ENCODE measurements around the gene LTBP4. TPM values are rescaled to one million over a fixed set of nuclear protein-coding genes. Genes with fewer than 3 reads are reported as not detected.
A peak's percentile ranks its signal among the peaks of the same experiment; 100 is the strongest.

Gene LTBP4
- total and polyA plus RNA-seq, 10 donors = 26.5 to 197 (median 148) TPM

GRCh38 chr19:40658031-40658430 lies 56.9 kb downstream of the LTBP4 start:
- TF ChIP-seq POLR2AphosphoS5 (IDR thresholded peaks at IDR 0.05) (no peak), POLR2A (IDR thresholded peaks at IDR 0.05) (no peak), CTCF (IDR thresholded peaks at IDR 0.05 in 8 of 11, conservative IDR thresholded peaks at IDR 0.05 in 3 of 11) (no peak)
- no peak for DNase-seq
- Histone ChIP-seq H3K4me3 (no peak overlapping the region), H3K27ac (no peak overlapping the region), H3K36me3 (no peaks in the 10 kb centered on the region), H3K4me1 (peaks cover 0 to 11% (median 7%) of the 10 kb centered on the region in 6 donors), H3K9me3 (no peaks in the 10 kb centered on the region), H3K27me3 (replicated peaks in 1 of 7) (no peaks in the 10 kb centered on the region)
- intact Hi-C loops (cut with DNase I; ENCODE audit: low total_unique reads) = no loop called here
- WGBS, 5 donors = 87 to 96% (median 95%) methylated on average over 8 of the region's 8 CpGs

- Histone ChIP-seq H3K9me3 (no peaks in the 10 kb centered on the region), H3K27ac (no peak overlapping the region), H3K4me1 (peaks cover 0 to 22% (median 15%) of the 10 kb centered on the region in 6 donors), H3K27me3 (replicated peaks in 1 of 7) (no peaks in the 10 kb centered on the region), H3K4me3 (no peak overlapping the region), H3K36me3 (no peaks in the 10 kb centered on the region)
- intact Hi-C loops (cut with DNase I; ENCODE audit: low total_unique reads) = no loop called here
- DNase-seq = no peak
- 85 to 92% (median 86%) methylated on average over 5 of the region's 5 CpGs for WGBS, 5 donors
- TF ChIP-seq POLR2A (IDR thresholded peaks at IDR 0.05) = no peak
- no peak for TF ChIP-seq CTCF (IDR thresholded peaks at IDR 0.05 in 8 of 11, conservative IDR thresholded peaks at IDR 0.05 in 3 of 11)
- no peak for TF ChIP-seq POLR2AphosphoS5 (IDR thresholded peaks at IDR 0.05)
Observed at GRCh38 chr19:40659116-40659515, 57.9 kb downstream of the LTBP4 start.

- intact Hi-C loops (cut with DNase I; ENCODE audit: low total_unique reads) = no loop called here
- no peak overlapping the region for H3K27ac ChIP-seq
- no peak for TF ChIP-seq CTCF (IDR thresholded peaks at IDR 0.05 in 8 of 11, conservative IDR thresholded peaks at IDR 0.05 in 3 of 11)
- TF ChIP-seq POLR2A (IDR thresholded peaks at IDR 0.05) = no peak
- no peak for TF ChIP-seq POLR2AphosphoS5 (IDR thresholded peaks at IDR 0.05)
- no peaks in the 10 kb centered on the region for H3K9me3 ChIP-seq
- 80 to 90% (median 87%) methylated on average over 11 of the region's 11 CpGs for WGBS, 5 donors
- no peak overlapping the region for H3K4me3 ChIP-seq
- peaks cover 0 to 23% (median 15%) of the 10 kb centered on the region in 6 donors for H3K4me1 ChIP-seq
- H3K36me3 ChIP-seq = no peaks in the 10 kb centered on the region
- DNase-seq = no peak
- no peaks in the 10 kb centered on the region for H3K27me3 ChIP-seq (replicated peaks in 1 of 7)
Observed at GRCh38 chr19:40659566-40659965, 58.4 kb downstream of the LTBP4 start.

GRCh38 chr19:40661616-40662015 lies 60.4 kb downstream of the LTBP4 start:
- DNase-seq = no peak
- Histone ChIP-seq H3K27ac (peak overlapping the region in 1 of 8 donors; percentile 90), H3K4me3 (no peak overlapping the region), H3K36me3 (peaks cover 0 to under 1% (median 0%) of the 10 kb centered on the region in 6 donors), H3K27me3 (replicated peaks in 1 of 7) (no peaks in the 10 kb centered on the region), H3K9me3 (no peaks in the 10 kb centered on the region), H3K4me1 (peaks cover 0 to 23% (median 15%) of the 10 kb centered on the region in 6 donors)
- TF ChIP-seq POLR2A (IDR thresholded peaks at IDR 0.05) (no peak), POLR2AphosphoS5 (IDR thresholded peaks at IDR 0.05) (no peak), CTCF (IDR thresholded peaks at IDR 0.05 in 8 of 11, conservative IDR thresholded peaks at IDR 0.05 in 3 of 11) (no peak)
- WGBS, 5 donors = 80 to 92% (median 84%) methylated on average over 1 of the region's 1 CpG
- intact Hi-C loops (cut with DNase I; ENCODE audit: low total_unique reads) = loop anchor here (5.0 kb wide), 2 partner anchors 161 to 481 kb away; no protein-coding TSS in a partner anchor

Measured in spleen (tissue), 11 donors.